Vagina (tissue), 2 donors: ENCODE measurements around the gene ALG2.

Experiments used
- CTCF ChIP-seq, 3 experiments: fragments of 450-650 bp in 2 of 3; fragments of 200-600 bp in 1 of 3; sonication (generic) in 1 of 3; IDR thresholded peaks; one replicate each; pipeline ENCODE4 v1.5.1; 2017 to 2019; ENCODE audit warnings: antibody characterized with exemption in 3 of 3, mild to moderate bottlenecking in 2 of 3, moderate library complexity in 2 of 3
- POLR2A ChIP-seq, 2 donors: fragments of 450-650 bp; IDR thresholded peaks; one replicate each; pipeline ENCODE4 v1.6.1; 2017; ENCODE audit warnings: antibody characterized with exemption in 2 of 2, mild to moderate bottlenecking in 2 of 2, moderate library complexity in 2 of 2

GRCh38 chr9:99251157-99251556 is 29.4 kb upstream of the ALG2 start:
- no peak for TF ChIP-seq CTCF (IDR thresholded peaks at IDR 0.05)
- no peak for TF ChIP-seq POLR2A (IDR thresholded peaks at IDR 0.05)
